GM12878 (cell line): ENCODE measurements around the gene TRAPPC12. TPM values are rescaled to one million over a fixed set of nuclear protein-coding genes. Genes with fewer than 3 reads are reported as not detected.

Experiments
- ATAC-seq: fragments of 200-7000 bp; cut with Tn5 transposase; 3 replicates; pipeline ENCODE4 v1.9.1; 2020; ENCODE audit warnings: mild to moderate bottlenecking, moderate library complexity
- BruUV-seq: library from RNA; stranded (reverse); fragments of 400-500 nt; replicated peaks from 2 replicates; lab custom pipeline; 2021; lab: Mats Ljungman, UMichigan
- CTCF ChIA-PET: fragments of 300-600 bp; sonication (Branson Sonifier 250); formaldehyde crosslinking; extraction: SDS; loops from one replicate; lab custom pipeline; 2021; ENCODE audit warnings: inconsistent platforms; lab: Yijun Ruan, JAX
- POLR2A ChIA-PET: fragments of 350-600 bp; formaldehyde crosslinking; extraction: SDS; loops from one replicate; lab custom pipeline; 2021; ENCODE audit warnings: inconsistent platforms; lab: Charles Lee
- RAD21 ChIA-PET: fragments of 300-600 bp; sonication (Branson Sonifier 250); formaldehyde crosslinking; loops from one replicate; lab custom pipeline; 2023; ENCODE audit warnings: antibody characterized with exemption; ENCODE audit not compliant: unreplicated experiment; lab: Charles Lee
- SMC1A ChIA-PET: fragments of 300-600 bp; sonication (Branson Sonifier 250); formaldehyde crosslinking; loops from one replicate; lab custom pipeline; 2023; ENCODE audit not compliant: unreplicated experiment, uncharacterized antibody; lab: Charles Lee
- DNase-seq: peaks from one replicate; pipeline ENCODE4 v3.0.0-alpha.2; 2011; ENCODE audit warnings: low read depth, low spot score
- FAIRE-seq: peaks from 3 replicates; lab custom pipeline; 2011; peaks lifted over from hg19 to GRCh38; lab: Jason Lieb, UNC
- H2AFZ ChIP-seq: 2 replicates; pipeline ENCODE4 v1.6.0; 2011; ENCODE audit warnings: low read depth, low read length, control low read depth; ENCODE audit not compliant: control insufficient read depth
- H3K27ac ChIP-seq: 2 replicates; pipeline ENCODE4 v1.5.1; 2011; ENCODE audit warnings: control low read depth; ENCODE audit not compliant: control insufficient read depth, insufficient read depth
- H3K27me3 ChIP-seq, 2 experiments: replicated peaks in 1 of 2; 2 replicates each; pipeline versions ENCODE4 v1.6.0 to v1.6.1; 2011; ENCODE audit warnings: low read length in 1 of 2; ENCODE audit not compliant: control insufficient read depth in 2 of 2, insufficient read depth in 2 of 2
- H3K36me3 ChIP-seq, 2 experiments: 2 replicates each; pipeline ENCODE4 v1.5.1; 2011; ENCODE audit warnings: low read length in 1 of 2; ENCODE audit not compliant: control insufficient read depth in 2 of 2, insufficient read depth in 2 of 2
- H3K4me1 ChIP-seq: 2 replicates; pipeline ENCODE4 v1.6.1; 2011; ENCODE audit warnings: mild to moderate bottlenecking, low read length, moderate library complexity, mixed read lengths; ENCODE audit not compliant: control insufficient read depth, insufficient read depth
- H3K4me2 ChIP-seq: 2 replicates; pipeline ENCODE4 v1.6.0; 2011; ENCODE audit warnings: control low read depth; ENCODE audit not compliant: control insufficient read depth, insufficient read depth
- H3K4me3 ChIP-seq: fragments of 200-600 bp; sonication (generic); 2 replicates; pipeline ENCODE4 v1.5.1; 2016
- H3K79me2 ChIP-seq: 2 replicates; pipeline ENCODE4 v1.6.0; 2011; ENCODE audit warnings: low read length; ENCODE audit not compliant: control insufficient read depth, insufficient read depth
- H3K9ac ChIP-seq: 2 replicates; pipeline ENCODE4 v1.8.0; 2011; ENCODE audit warnings: low read length, control low read depth, mixed read lengths; ENCODE audit not compliant: control insufficient read depth, insufficient read depth
- H3K9me3 ChIP-seq: replicated peaks from 3 replicates; pipeline ENCODE4 v1.5.1; 2011; ENCODE audit warnings: mild to moderate bottlenecking, low read length; ENCODE audit not compliant: control insufficient read depth, insufficient read depth
- H4K20me1 ChIP-seq: 2 replicates; pipeline ENCODE4 v1.6.0; 2011; ENCODE audit not compliant: control insufficient read depth, insufficient read depth
- CEBPB ChIP-seq, 2 experiments: fragments of 150-350 bp in 1 of 2; IDR thresholded peaks; 2 replicates each; pipeline ENCODE4 v1.6.1; 2012 to 2014; ENCODE audit warnings: low read depth in 2 of 2, low read length in 2 of 2, borderline replicate concordance in 1 of 2, inconsistent platforms in 1 of 2
- EGR1 ChIP-seq, 2 experiments: IDR thresholded peaks; 1 replicate in 1 of 2; 2 replicates in 1 of 2; pipeline ENCODE4 v1.6.1; 2011 to 2012; ENCODE audit warnings: low read depth in 2 of 2, low read length in 2 of 2, borderline replicate concordance in 1 of 2, mild to moderate bottlenecking in 1 of 2, moderate library complexity in 1 of 2
- NR2C2 ChIP-seq: IDR thresholded peaks from 2 replicates; pipeline ENCODE4 v1.6.1; 2011; ENCODE audit warnings: borderline replicate concordance, low read depth; ENCODE audit not compliant: control insufficient read depth, insufficient read length
- TCF7 ChIP-seq: IDR thresholded peaks from 2 replicates; pipeline ENCODE4 v1.6.1; 2014; ENCODE audit warnings: antibody characterized with exemption, borderline replicate concordance
- WGBS: methylation state at CpG from one replicate; pipeline ENCODE4 v1.1.6; 2016; ENCODE audit warnings: low lambda C conversion rate; ENCODE audit not compliant: insufficient replicate concordance, insufficient coverage; ENCODE audit errors: missing lambda C conversion rate; 5-methylcytosine and 5-hydroxymethylcytosine counted together
- in situ Hi-C: fragments of 300-500 bp; cut with MboI; formaldehyde crosslinking; loops from 9 replicates; pipeline ENCODE4 v1.14.3; 2018; ENCODE audit warnings: mixed read lengths
- intact Hi-C: fragments of 100-400 bp; cut with micrococcal nuclease; formaldehyde crosslinking; loops from one replicate; pipeline ENCODE4 v1.14.2; 2022; ENCODE audit not compliant: unreplicated experiment
- polyA plus RNA-seq, 11 experiments: library from polyadenylated mRNA; depleted of rRNA in 4 of 11; unstranded in 6 of 11; stranded (reverse) in 5 of 11; fragments of >200 nt; fragmentation: Nextera tagmentation in 4 of 11; fragmentation: Illumina TruSeq in 1 of 11; extraction: Ambion mirVana in 4 of 11; extraction: Trizol in 1 of 11; gene quantifications; 1 replicate in 1 of 11; 2 replicates in 10 of 11; pipeline versions ENCODE4 v1.2.1 to v1.2.3, GENCODE V29; 2011 to 2016; ENCODE audit warnings: inconsistent platforms in 2 of 11, missing spikeins in 2 of 11, low read depth in 1 of 11
- total RNA-seq, 4 experiments: library from RNA; depleted of rRNA in 3 of 4; stranded (reverse); fragments of >200 nt in 3 of 4; fragmentation: Illumina TruSeq in 1 of 4; extraction: Trizol in 1 of 4; gene quantifications; 2 replicates each; pipeline versions ENCODE4 v1.2.1 to v1.2.3, GENCODE V29; 2013 to 2021
- TF ChIP-seq, protein P1 (sequence below): IDR thresholded peaks from 2 replicates; pipeline ENCODE4 v1.6.1; 2012; ENCODE audit warnings: low read length, inconsistent platforms
- TF ChIP-seq, protein P2 (sequence below): fragments of 450-650 bp; IDR thresholded peaks from 2 replicates; pipeline ENCODE4 v1.6.1; 2017; ENCODE audit warnings: low read depth, mild to moderate bottlenecking, moderate library complexity
- TF ChIP-seq, protein P3 (sequence below): fragments of 450-650 bp; IDR thresholded peaks from 2 replicates; pipeline ENCODE4 v1.6.1; 2017; ENCODE audit warnings: mild to moderate bottlenecking, moderate library complexity
- TF ChIP-seq, protein P4 (sequence below): IDR thresholded peaks from 2 replicates; pipeline ENCODE4 v1.6.1; 2011; ENCODE audit warnings: mild to moderate bottlenecking, low read depth, low read length, moderate library complexity; ENCODE audit not compliant: insufficient replicate concordance
- TF ChIP-seq, protein P5 (sequence below): fragments of 150-350 bp; IDR thresholded peaks from 2 replicates; pipeline ENCODE4 v1.6.1; 2014; ENCODE audit warnings: mild to moderate bottlenecking, low read depth, low read length
- TF ChIP-seq, protein P6 (sequence below): fragments of 450-650 bp; IDR thresholded peaks from 2 replicates; pipeline ENCODE4 v1.6.1; 2014; ENCODE audit warnings: mild to moderate bottlenecking

The TRAPPC12 gene
- total and polyA plus RNA-seq, 10 of the 15 experiments (the other 5 are each of a cell fraction or from before 2014, with no cell fraction given): 8.6 to 77.1 (median 37.4) TPM

DNA sequence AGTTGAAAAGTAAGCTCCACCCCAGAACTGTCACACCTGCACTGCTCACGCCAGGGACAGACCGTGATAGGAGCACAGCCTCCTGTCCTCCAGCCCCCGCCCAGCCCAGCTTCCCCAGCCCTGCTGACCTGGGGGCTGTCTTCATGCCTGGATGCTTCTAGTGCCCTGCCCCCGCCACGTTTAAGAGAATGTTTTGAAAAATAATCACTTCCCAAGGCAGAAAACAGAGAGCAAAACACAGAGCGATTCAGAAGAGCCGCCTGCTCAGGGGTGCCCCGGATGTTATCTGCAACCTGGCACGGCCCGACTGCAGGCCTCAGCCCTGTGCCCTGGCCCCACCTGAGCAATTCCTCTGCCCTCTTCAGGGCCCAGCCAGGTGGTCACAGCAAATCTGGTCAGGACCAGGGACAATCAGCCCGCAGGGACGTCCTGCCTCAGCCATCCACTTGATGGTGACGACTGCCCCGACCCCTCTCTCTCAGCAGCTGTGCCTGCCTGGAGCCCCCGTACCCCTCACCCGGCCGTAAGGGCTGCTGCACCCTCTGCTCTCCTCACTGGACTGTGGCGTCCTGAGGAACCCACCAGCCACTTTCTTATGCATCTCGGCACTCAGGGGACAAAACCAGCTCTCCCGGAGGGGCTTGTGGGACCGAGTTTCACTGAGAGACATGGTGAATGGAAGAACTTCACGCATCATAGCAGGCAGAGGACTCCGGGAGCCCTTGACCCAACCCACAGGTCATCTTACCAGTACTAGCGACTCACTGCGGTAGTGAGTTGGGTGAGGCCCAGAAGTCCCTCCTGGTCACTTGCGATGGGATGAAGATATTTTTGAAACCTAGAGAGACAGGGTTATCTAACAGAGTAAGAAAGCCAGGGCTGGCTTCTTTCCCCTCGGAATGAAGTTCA is 109.6 kb downstream of the TRAPPC12 start:
- H3K4me2 ChIP-seq: no peak overlapping the region
- DNase-seq: no peak
- H3K36me3 ChIP-seq: no peaks in the 10 kb centered on the region
- H3K79me2 ChIP-seq: no peaks in the 10 kb centered on the region
- no peaks in the 10 kb centered on the region for H3K4me1 ChIP-seq
- in situ Hi-C loops: no loop called here
- no TSS peak for BruUV-seq
- H2AFZ ChIP-seq: no peak overlapping the region
- H3K4me3 ChIP-seq: no peak overlapping the region
- H3K9ac ChIP-seq: no peak overlapping the region
- ChIA-PET POLR2A (no interaction called here), RAD21 (no interaction called here), SMC1A (no interaction called here), CTCF (no interaction called here)
- ATAC-seq: no peak
- intact Hi-C loops: no loop called here
- FAIRE-seq: no peak
- WGBS: 62% methylated on average over 27 of the region's 27 CpGs
- H3K27me3 ChIP-seq: no peaks in the 10 kb centered on the region
- H4K20me1 ChIP-seq: no peaks in the 10 kb centered on the region
- H3K27ac ChIP-seq: no peak overlapping the region
- H3K9me3 ChIP-seq: no peaks in the 10 kb centered on the region
- TF ChIP-seq, protein P1, sequence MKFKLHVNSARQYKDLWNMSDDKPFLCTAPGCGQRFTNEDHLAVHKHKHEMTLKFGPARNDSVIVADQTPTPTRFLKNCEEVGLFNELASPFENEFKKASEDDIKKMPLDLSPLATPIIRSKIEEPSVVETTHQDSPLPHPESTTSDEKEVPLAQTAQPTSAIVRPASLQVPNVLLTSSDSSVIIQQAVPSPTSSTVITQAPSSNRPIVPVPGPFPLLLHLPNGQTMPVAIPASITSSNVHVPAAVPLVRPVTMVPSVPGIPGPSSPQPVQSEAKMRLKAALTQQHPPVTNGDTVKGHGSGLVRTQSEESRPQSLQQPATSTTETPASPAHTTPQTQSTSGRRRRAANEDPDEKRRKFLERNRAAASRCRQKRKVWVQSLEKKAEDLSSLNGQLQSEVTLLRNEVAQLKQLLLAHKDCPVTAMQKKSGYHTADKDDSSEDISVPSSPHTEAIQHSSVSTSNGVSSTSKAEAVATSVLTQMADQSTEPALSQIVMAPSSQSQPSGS: no peak
- TF ChIP-seq TCF7 (no peak), EGR1 (IDR thresholded peaks at IDR 0.05; ENCODE audit: borderline replicate concordance in 1 of 2, low read depth in 2 of 2, low read length in 2 of 2) (no peak), CEBPB (IDR thresholded peaks at IDR 0.05; ENCODE audit: borderline replicate concordance in 1 of 2, low read depth in 2 of 2, low read length in 2 of 2) (no peak), NR2C2 (no peak)
- TF ChIP-seq, protein P2, sequence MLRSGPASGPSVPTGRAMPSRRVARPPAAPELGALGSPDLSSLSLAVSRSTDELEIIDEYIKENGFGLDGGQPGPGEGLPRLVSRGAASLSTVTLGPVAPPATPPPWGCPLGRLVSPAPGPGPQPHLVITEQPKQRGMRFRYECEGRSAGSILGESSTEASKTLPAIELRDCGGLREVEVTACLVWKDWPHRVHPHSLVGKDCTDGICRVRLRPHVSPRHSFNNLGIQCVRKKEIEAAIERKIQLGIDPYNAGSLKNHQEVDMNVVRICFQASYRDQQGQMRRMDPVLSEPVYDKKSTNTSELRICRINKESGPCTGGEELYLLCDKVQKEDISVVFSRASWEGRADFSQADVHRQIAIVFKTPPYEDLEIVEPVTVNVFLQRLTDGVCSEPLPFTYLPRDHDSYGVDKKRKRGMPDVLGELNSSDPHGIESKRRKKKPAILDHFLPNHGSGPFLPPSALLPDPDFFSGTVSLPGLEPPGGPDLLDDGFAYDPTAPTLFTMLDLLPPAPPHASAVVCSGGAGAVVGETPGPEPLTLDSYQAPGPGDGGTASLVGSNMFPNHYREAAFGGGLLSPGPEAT: no peak
- TF ChIP-seq, protein P3, sequence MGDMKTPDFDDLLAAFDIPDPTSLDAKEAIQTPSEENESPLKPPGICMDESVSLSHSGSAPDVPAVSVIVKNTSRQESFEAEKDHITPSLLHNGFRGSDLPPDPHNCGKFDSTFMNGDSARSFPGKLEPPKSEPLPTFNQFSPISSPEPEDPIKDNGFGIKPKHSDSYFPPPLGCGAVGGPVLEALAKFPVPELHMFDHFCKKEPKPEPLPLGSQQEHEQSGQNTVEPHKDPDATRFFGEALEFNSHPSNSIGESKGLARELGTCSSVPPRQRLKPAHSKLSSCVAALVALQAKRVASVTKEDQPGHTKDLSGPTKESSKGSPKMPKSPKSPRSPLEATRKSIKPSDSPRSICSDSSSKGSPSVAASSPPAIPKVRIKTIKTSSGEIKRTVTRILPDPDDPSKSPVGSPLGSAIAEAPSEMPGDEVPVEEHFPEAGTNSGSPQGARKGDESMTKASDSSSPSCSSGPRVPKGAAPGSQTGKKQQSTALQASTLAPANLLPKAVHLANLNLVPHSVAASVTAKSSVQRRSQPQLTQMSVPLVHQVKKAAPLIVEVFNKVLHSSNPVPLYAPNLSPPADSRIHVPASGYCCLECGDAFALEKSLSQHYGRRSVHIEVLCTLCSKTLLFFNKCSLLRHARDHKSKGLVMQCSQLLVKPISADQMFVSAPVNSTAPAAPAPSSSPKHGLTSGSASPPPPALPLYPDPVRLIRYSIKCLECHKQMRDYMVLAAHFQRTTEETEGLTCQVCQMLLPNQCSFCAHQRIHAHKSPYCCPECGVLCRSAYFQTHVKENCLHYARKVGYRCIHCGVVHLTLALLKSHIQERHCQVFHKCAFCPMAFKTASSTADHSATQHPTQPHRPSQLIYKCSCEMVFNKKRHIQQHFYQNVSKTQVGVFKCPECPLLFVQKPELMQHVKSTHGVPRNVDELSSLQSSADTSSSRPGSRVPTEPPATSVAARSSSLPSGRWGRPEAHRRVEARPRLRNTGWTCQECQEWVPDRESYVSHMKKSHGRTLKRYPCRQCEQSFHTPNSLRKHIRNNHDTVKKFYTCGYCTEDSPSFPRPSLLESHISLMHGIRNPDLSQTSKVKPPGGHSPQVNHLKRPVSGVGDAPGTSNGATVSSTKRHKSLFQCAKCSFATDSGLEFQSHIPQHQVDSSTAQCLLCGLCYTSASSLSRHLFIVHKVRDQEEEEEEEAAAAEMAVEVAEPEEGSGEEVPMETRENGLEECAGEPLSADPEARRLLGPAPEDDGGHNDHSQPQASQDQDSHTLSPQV: no peak
- TF ChIP-seq, protein P4, sequence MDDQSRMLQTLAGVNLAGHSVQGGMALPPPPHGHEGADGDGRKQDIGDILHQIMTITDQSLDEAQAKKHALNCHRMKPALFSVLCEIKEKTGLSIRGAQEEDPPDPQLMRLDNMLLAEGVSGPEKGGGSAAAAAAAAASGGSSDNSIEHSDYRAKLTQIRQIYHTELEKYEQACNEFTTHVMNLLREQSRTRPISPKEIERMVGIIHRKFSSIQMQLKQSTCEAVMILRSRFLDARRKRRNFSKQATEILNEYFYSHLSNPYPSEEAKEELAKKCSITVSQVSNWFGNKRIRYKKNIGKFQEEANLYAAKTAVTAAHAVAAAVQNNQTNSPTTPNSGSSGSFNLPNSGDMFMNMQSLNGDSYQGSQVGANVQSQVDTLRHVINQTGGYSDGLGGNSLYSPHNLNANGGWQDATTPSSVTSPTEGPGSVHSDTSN: no peak
- TF ChIP-seq, protein P5, sequence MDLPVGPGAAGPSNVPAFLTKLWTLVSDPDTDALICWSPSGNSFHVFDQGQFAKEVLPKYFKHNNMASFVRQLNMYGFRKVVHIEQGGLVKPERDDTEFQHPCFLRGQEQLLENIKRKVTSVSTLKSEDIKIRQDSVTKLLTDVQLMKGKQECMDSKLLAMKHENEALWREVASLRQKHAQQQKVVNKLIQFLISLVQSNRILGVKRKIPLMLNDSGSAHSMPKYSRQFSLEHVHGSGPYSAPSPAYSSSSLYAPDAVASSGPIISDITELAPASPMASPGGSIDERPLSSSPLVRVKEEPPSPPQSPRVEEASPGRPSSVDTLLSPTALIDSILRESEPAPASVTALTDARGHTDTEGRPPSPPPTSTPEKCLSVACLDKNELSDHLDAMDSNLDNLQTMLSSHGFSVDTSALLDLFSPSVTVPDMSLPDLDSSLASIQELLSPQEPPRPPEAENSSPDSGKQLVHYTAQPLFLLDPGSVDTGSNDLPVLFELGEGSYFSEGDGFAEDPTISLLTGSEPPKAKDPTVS: no peak
- TF ChIP-seq, protein P6, sequence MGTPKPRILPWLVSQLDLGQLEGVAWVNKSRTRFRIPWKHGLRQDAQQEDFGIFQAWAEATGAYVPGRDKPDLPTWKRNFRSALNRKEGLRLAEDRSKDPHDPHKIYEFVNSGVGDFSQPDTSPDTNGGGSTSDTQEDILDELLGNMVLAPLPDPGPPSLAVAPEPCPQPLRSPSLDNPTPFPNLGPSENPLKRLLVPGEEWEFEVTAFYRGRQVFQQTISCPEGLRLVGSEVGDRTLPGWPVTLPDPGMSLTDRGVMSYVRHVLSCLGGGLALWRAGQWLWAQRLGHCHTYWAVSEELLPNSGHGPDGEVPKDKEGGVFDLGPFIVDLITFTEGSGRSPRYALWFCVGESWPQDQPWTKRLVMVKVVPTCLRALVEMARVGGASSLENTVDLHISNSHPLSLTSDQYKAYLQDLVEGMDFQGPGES: no peak
